H1 (cell line): Measurements from ENCODE around the gene SNX24. TPM values are rescaled to one million over a fixed set of nuclear protein-coding genes. Genes with fewer than 3 reads are reported as not detected.

Experiments used
- CTCF ChIA-PET: fragments of 300-600 bp; sonication (Branson Sonifier 250); formaldehyde crosslinking; loops from one replicate; lab custom pipeline; 2021; ENCODE audit not compliant: partially characterized antibody; lab: Charles Lee
- POLR2A ChIA-PET: fragments of 300-600 bp; sonication (Branson Sonifier 250); formaldehyde crosslinking; loops from one replicate; lab custom pipeline; 2021; ENCODE audit warnings: inconsistent platforms; ENCODE audit not compliant: partially characterized antibody; lab: Charles Lee
- DNase-seq, 2 experiments: peaks; one replicate each; pipeline versions ENCODE4 v3.0.0 to v3.0.0-alpha.2; 2010 to 2022; ENCODE audit warnings: low spot score in 2 of 2, low read depth in 1 of 2, mixed read lengths in 1 of 2
- FAIRE-seq: peaks from 2 replicates; lab custom pipeline; 2011; peaks lifted over from hg19 to GRCh38; lab: Jason Lieb, UNC
- H2AFZ ChIP-seq: 2 replicates; pipeline ENCODE4 v1.8.1; 2012; ENCODE audit warnings: low read length, inconsistent platforms
- H2AK5ac ChIP-seq: 2 replicates; pipeline ENCODE4 v1.6.1; 2013; ENCODE audit warnings: low read depth, low read length
- H2BK120ac ChIP-seq: replicated peaks from 2 replicates; pipeline ENCODE3; 2013; ENCODE audit warnings: low read depth, low read length, inconsistent platforms
- H2BK12ac ChIP-seq: 2 replicates; pipeline ENCODE4 v1.6.1; 2013; ENCODE audit warnings: low read depth, low read length
- H2BK15ac ChIP-seq: 2 replicates; pipeline ENCODE4 v1.6.1; 2013; ENCODE audit warnings: low read length
- H2BK20ac ChIP-seq: 2 replicates; pipeline ENCODE4 v1.6.1; 2013; ENCODE audit warnings: low read length
- H2BK5ac ChIP-seq: 2 replicates; pipeline ENCODE4 v1.6.1; 2013; ENCODE audit warnings: low read depth, low read length
- H3K14ac ChIP-seq: 2 replicates; pipeline ENCODE4 v1.6.1; 2013; ENCODE audit warnings: inconsistent platforms; ENCODE audit not compliant: insufficient read length
- H3K18ac ChIP-seq: 2 replicates; pipeline ENCODE4 v1.6.1; 2013; ENCODE audit warnings: low read length; ENCODE audit errors: extremely low read depth
- H3K23ac ChIP-seq: 2 replicates; pipeline ENCODE4 v1.6.1; 2013; ENCODE audit warnings: inconsistent platforms; ENCODE audit not compliant: insufficient read length
- H3K23me2 ChIP-seq: 2 replicates; pipeline ENCODE4 v1.6.1; 2013; ENCODE audit warnings: low read depth, low read length
- H3K27ac ChIP-seq: 2 replicates; pipeline ENCODE4 v1.6.1; 2011; ENCODE audit warnings: low read depth, low read length, inconsistent platforms
- H3K27me3 ChIP-seq, 4 experiments: replicated peaks in 1 of 4; 1 replicate in 1 of 4; 2 replicates in 3 of 4; pipeline versions ENCODE4 v1.6.1 to v1.8.1; 2011 to 2013; ENCODE audit warnings: low read length in 3 of 4, mild to moderate bottlenecking in 3 of 4, inconsistent platforms in 2 of 4, mixed read lengths in 2 of 4, moderate library complexity in 1 of 4; ENCODE audit not compliant: control insufficient read depth in 3 of 4, insufficient read depth in 3 of 4; ENCODE audit errors: extremely low read depth in 1 of 4
- H3K36me3 ChIP-seq, 4 experiments: 2 replicates each; pipeline versions ENCODE4 v1.6.1 to v1.8.1; 2011 to 2013; ENCODE audit warnings: mild to moderate bottlenecking in 4 of 4, low read length in 3 of 4, moderate library complexity in 2 of 4, control low read depth in 1 of 4, inconsistent platforms in 1 of 4; ENCODE audit not compliant: insufficient read depth in 4 of 4, control insufficient read depth in 2 of 4
- H3K4ac ChIP-seq: replicated peaks from 2 replicates; pipeline ENCODE3; 2013; ENCODE audit warnings: low read length, low read depth, mixed read lengths, inconsistent platforms; ENCODE audit not compliant: insufficient read length
- H3K4me1 ChIP-seq, 4 experiments: replicated peaks in 1 of 4; 1 replicate in 1 of 4; 2 replicates in 3 of 4; pipeline versions ENCODE4 v1.6.1 to v1.8.1; 2011 to 2013; ENCODE audit warnings: low read length in 3 of 4, inconsistent platforms in 2 of 4, mixed read lengths in 1 of 4; ENCODE audit not compliant: insufficient read depth in 4 of 4, control insufficient read depth in 3 of 4
- H3K4me2 ChIP-seq, 2 experiments: 2 replicates each; pipeline versions ENCODE4 v1.6.1 to v1.8.1; 2011 to 2013; ENCODE audit warnings: low read depth in 2 of 2, low read length in 2 of 2, control low read depth in 1 of 2, inconsistent platforms in 1 of 2, mild to moderate bottlenecking in 1 of 2; ENCODE audit not compliant: insufficient read depth in 1 of 2
- H3K4me3 ChIP-seq, 4 experiments: fragments of 200-600, 300-600 bp in 1 of 4; sonication (generic), shearing (Covaris generic), sonication (Bioruptor Twin) in 1 of 4; 2 replicates each; pipeline versions ENCODE4 v1.5.1 to v1.8.1; 2011 to 2016; ENCODE audit warnings: low read length in 4 of 4, low read depth in 3 of 4, control low read depth in 2 of 4, inconsistent platforms in 2 of 4, mild to moderate bottlenecking in 2 of 4, mixed read lengths in 1 of 4, moderate library complexity in 1 of 4; ENCODE audit not compliant: insufficient read depth in 2 of 4; ENCODE audit errors: extremely low read depth in 1 of 4
- H3K56ac ChIP-seq: replicated peaks from 2 replicates; pipeline ENCODE3; 2013; ENCODE audit warnings: low read depth, mild to moderate bottlenecking, mixed read lengths, low read length, inconsistent platforms; ENCODE audit not compliant: insufficient read length
- H3K79me1 ChIP-seq: 2 replicates; pipeline ENCODE4 v1.6.1; 2013; ENCODE audit warnings: low read depth, low read length, control low read depth
- H3K79me2 ChIP-seq, 2 experiments: 2 replicates each; pipeline versions ENCODE4 v1.6.1 to v1.8.1; 2012 to 2013; ENCODE audit warnings: low read length in 2 of 2, mild to moderate bottlenecking in 2 of 2, inconsistent platforms in 1 of 2; ENCODE audit not compliant: insufficient read depth in 2 of 2, control insufficient read depth in 1 of 2
- H3K9ac ChIP-seq, 4 experiments: replicated peaks in 1 of 4; 1 replicate in 1 of 4; 2 replicates in 3 of 4; pipeline versions ENCODE4 v1.6.1 to v1.8.1; 2011 to 2013; ENCODE audit warnings: low read depth in 3 of 4, low read length in 3 of 4, control low read depth in 2 of 4, mild to moderate bottlenecking in 2 of 4, moderate library complexity in 2 of 4, inconsistent platforms in 1 of 4; ENCODE audit errors: extremely low read depth in 1 of 4
- H3K9me3 ChIP-seq, 2 experiments: 2 replicates each; pipeline versions ENCODE4 v1.6.1 to v1.8.1; 2012 to 2013; ENCODE audit warnings: mild to moderate bottlenecking in 2 of 2, moderate library complexity in 2 of 2, control low read depth in 1 of 2, inconsistent platforms in 1 of 2, low read depth in 1 of 2, low read length in 1 of 2, mixed read lengths in 1 of 2; ENCODE audit not compliant: insufficient read depth in 2 of 2
- H4K20me1 ChIP-seq, 2 experiments: replicated peaks in 1 of 2; 2 replicates each; pipeline versions ENCODE3 to v1.8.1; 2011 to 2013; ENCODE audit warnings: inconsistent platforms in 2 of 2, low read length in 2 of 2, mild to moderate bottlenecking in 1 of 2; ENCODE audit not compliant: insufficient read depth in 2 of 2, control insufficient read depth in 1 of 2
- H4K5ac ChIP-seq: 2 replicates; pipeline ENCODE4 v1.6.1; 2013; ENCODE audit warnings: low read length, low read depth, mixed read lengths, inconsistent platforms; ENCODE audit not compliant: insufficient read length
- H4K8ac ChIP-seq: 2 replicates; pipeline ENCODE4 v1.8.0; 2013; ENCODE audit warnings: mild to moderate bottlenecking, moderate library complexity, low read length, inconsistent platforms; ENCODE audit not compliant: insufficient read depth; ENCODE audit errors: extremely low read depth
- H4K91ac ChIP-seq: replicated peaks from 2 replicates; pipeline ENCODE3; 2013; ENCODE audit warnings: low read length, mixed read lengths, inconsistent platforms; ENCODE audit not compliant: insufficient read length
- CBX5 ChIP-seq: fragments of 300-800, 300-1000 bp; sonication (generic); IDR thresholded peaks from 2 replicates; pipeline ENCODE4 v1.7.1; 2016; ENCODE audit warnings: antibody characterized with exemption, low read length, low read depth
- CTCF ChIP-seq, 3 experiments: IDR thresholded peaks; 1 replicate in 2 of 3; 2 replicates in 1 of 3; pipeline versions ENCODE4 v1.5.1 to v1.6.1; 2011; ENCODE audit warnings: low read length in 3 of 3, mild to moderate bottlenecking in 3 of 3, inconsistent platforms in 2 of 3, low read depth in 1 of 3, moderate library complexity in 1 of 3; ENCODE audit not compliant: insufficient read depth in 1 of 3; ENCODE audit errors: control extremely low read depth in 1 of 3
- HDAC6 ChIP-seq: IDR thresholded peaks from one replicate; pipeline ENCODE4 v1.7.1; 2012; ENCODE audit warnings: low read depth, mild to moderate bottlenecking, inconsistent platforms, low read length, moderate library complexity
- SIN3A ChIP-seq, 2 experiments: IDR thresholded peaks in 1 of 2; conservative IDR thresholded peaks in 1 of 2; 2 replicates each; pipeline ENCODE4 v1.6.1; 2011 to 2012; ENCODE audit warnings: low read length in 2 of 2, improper control_type of control experiment in 1 of 2, low read depth in 1 of 2, mild to moderate bottlenecking in 1 of 2
- WGBS, 2 experiments: shearing (Covaris generic) in 1 of 2; methylation state at CpG; one replicate each; pipeline versions ENCODE4 v1.1.6 to v1.1.7; 2013 to 2015; ENCODE audit warnings: low lambda C conversion rate in 2 of 2, mixed read lengths in 2 of 2, inconsistent platforms in 1 of 2, low coverage in 1 of 2, missing lambda C conversion rate in 1 of 2; ENCODE audit not compliant: insufficient replicate concordance in 2 of 2, insufficient coverage in 1 of 2, insufficient read length in 1 of 2; ENCODE audit errors: extremely low coverage in 1 of 2, missing lambda C conversion rate in 1 of 2; 5-methylcytosine and 5-hydroxymethylcytosine counted together
- polyA plus RNA-seq, 7 experiments: library from polyadenylated mRNA; depleted of rRNA in 3 of 7; stranded (reverse) in 5 of 7; unstranded in 2 of 7; fragments of >200 nt in 5 of 7; fragments of 200-250 nt in 2 of 7; gene quantifications; 1 replicate in 5 of 7; 2 replicates in 1 of 7; 4 replicates in 1 of 7; pipeline versions ENCODE4 v1.2.1 to v1.2.3, GENCODE V29; 2011 to 2013; ENCODE audit warnings: missing spikeins in 2 of 7, mixed read lengths in 2 of 7
- total RNA-seq: library from RNA; stranded (reverse); fragmentation: NEBNext Ultra II Directional; extraction: Animal tissue kit (Norgen Biotek cat#: 25700); gene quantifications from 2 replicates; pipeline ENCODE4 v1.2.1, GENCODE V29; 2021

SNX24 gene
- total and polyA plus RNA-seq, 2 of the 8 experiments (the other 6 are each of a cell fraction or from before 2014, with no cell fraction given) = 7.3 to 14.3 TPM

GRCh38 chr5:122967085-122967484 lies 121.7 kb downstream of the SNX24 start:
- Histone ChIP-seq H2BK20ac (no peak overlapping the region), H3K36me3 (no peaks in the 10 kb centered on the region), H3K4me1 (no peaks in the 10 kb centered on the region; a peak in 1 of 7 replicates), H2BK120ac (no peak overlapping the region), H3K79me2 (no peaks in the 10 kb centered on the region), H3K23ac (no peak overlapping the region), H4K5ac (no peak overlapping the region), H4K20me1 (no peaks in the 10 kb centered on the region), H4K91ac (no peak overlapping the region), H3K18ac (no peak overlapping the region), H2AK5ac (no peak overlapping the region), H2AFZ (no peak overlapping the region), H3K27me3 (no peaks in the 10 kb centered on the region), H3K56ac (no peak overlapping the region), H3K4me3 (no peak overlapping the region), H2BK15ac (no peak overlapping the region), H4K8ac (no peak overlapping the region), H3K27ac (no peak overlapping the region), H3K4ac (no peak overlapping the region), H2BK12ac (no peak overlapping the region), H3K4me2 (no peak overlapping the region), H3K9me3 (no peaks in the 10 kb centered on the region), H3K79me1 (no peaks in the 10 kb centered on the region), H2BK5ac (no peak overlapping the region), H3K14ac (no peak overlapping the region), H3K9ac (no peak overlapping the region), H3K23me2 (no peaks in the 10 kb centered on the region)
- no peak for TF ChIP-seq CTCF (IDR thresholded peaks at IDR 0.05; ENCODE audit: control extremely low read depth in 1 of 3, insufficient read depth in 1 of 3, low read depth in 1 of 3, low read length in 3 of 3)
- TF ChIP-seq SIN3A (conservative IDR thresholded peaks at IDR 0.05 in 1 of 2, IDR thresholded peaks at IDR 0.05 in 1 of 2; ENCODE audit: low read depth in 1 of 2, low read length in 2 of 2) = no peak
- TF ChIP-seq CBX5 = no peak
- no peak for TF ChIP-seq HDAC6
- 79% methylated on average over 7 of the region's 7 CpGs; no CpG with 5 or more reads in 1 of the 2 experiments for WGBS, 2 experiments
- DNase-seq (no peak), FAIRE-seq (no peak)
- CTCF ChIA-PET = interaction anchor here (0.8 kb wide), 1 partner anchor 263 kb away, joined by 3 read pairs; no protein-coding TSS in a partner anchor
- POLR2A ChIA-PET = no interaction called here
